Measurements from ENCODE around the gene GAGE10. TPM values are rescaled to one million over a fixed set of nuclear protein-coding genes. Genes with fewer than 3 reads are reported as not detected.

Gene GAGE10
- total and polyA plus RNA-seq, 2 of the 8 experiments (the other 6 are each of a cell fraction or from before 2014, with no cell fraction given): not detected

DNA sequence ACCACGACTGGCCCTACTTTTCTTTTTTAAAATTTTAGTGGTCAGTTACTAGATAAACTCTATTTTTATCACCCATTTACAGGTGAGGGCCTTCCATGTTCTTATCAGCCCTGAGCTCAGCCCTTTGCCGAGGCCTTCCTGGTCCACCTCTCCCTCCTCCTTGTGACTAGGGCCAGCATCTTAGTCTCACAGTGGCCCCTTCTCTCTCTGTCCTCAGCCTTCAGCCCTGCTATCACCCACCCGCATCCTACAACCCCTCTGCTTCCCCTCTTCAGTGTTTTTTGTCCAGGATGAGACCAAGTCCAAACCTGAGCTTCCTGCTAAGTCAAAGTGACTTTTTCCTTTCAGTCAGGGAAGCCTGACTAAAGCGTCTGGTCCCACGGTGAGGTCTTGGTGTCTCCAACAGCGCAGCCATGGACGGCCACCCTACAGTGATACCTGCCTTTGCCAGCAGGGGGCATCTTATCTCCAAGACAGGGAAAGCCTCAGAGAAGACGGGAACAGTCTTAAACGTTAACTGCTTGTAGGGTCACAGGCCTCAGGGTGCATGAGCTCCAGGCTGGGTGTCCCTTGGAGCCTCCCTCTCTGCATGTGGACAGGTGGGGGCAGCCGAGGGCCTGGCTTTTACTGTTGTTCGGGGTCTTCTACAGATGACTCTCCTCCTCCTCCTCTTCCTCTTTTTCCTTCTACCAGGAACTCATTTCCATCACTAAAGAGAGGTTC lies 11.7 kb upstream of the GAGE10 start:
- Histone ChIP-seq H3K9me3 (ENCODE audit: insufficient read depth in 2 of 2, low read depth in 1 of 2, low read length in 1 of 2) (no peaks in the 10 kb centered on the region), H2BK20ac (ENCODE audit: low read length) (no peak overlapping the region), H2BK12ac (ENCODE audit: low read depth, low read length) (no peak overlapping the region), H3K4me3 (ENCODE audit: extremely low read depth in 1 of 4, insufficient read depth in 2 of 4, low read depth in 3 of 4, low read length in 4 of 4) (no peak overlapping the region), H3K14ac (ENCODE audit: insufficient read length) (no peak overlapping the region), H3K9ac (replicated peaks in 1 of 4; ENCODE audit: extremely low read depth in 1 of 4, low read depth in 3 of 4, low read length in 3 of 4) (no peak overlapping the region), H3K27me3 (replicated peaks in 1 of 4; ENCODE audit: control insufficient read depth in 3 of 4, extremely low read depth in 1 of 4, insufficient read depth in 3 of 4, low read length in 3 of 4) (no peaks in the 10 kb centered on the region), H2BK15ac (ENCODE audit: low read length) (no peak overlapping the region), H2AFZ (ENCODE audit: low read length) (no peak overlapping the region), H4K8ac (ENCODE audit: extremely low read depth, insufficient read depth, low read length) (peak overlapping the region; percentile 79; the same call in 1 of the 2 replicates), H3K79me2 (ENCODE audit: control insufficient read depth in 1 of 2, insufficient read depth in 2 of 2, low read length in 2 of 2) (no peaks in the 10 kb centered on the region), H3K18ac (ENCODE audit: extremely low read depth, low read length) (no peak overlapping the region), H3K23ac (ENCODE audit: insufficient read length) (no peak overlapping the region), H3K27ac (ENCODE audit: low read depth, low read length) (no peak overlapping the region), H2BK5ac (ENCODE audit: low read depth, low read length) (no peak overlapping the region), H3K23me2 (ENCODE audit: low read depth, low read length) (no peaks in the 10 kb centered on the region), H2BK120ac (replicated peaks; ENCODE audit: low read depth, low read length) (no peak overlapping the region), H2AK5ac (ENCODE audit: low read depth, low read length) (no peak overlapping the region), H4K91ac (replicated peaks; ENCODE audit: insufficient read length, low read length) (no peak overlapping the region), H3K79me1 (ENCODE audit: low read depth, low read length) (no peaks in the 10 kb centered on the region), H3K56ac (replicated peaks; ENCODE audit: insufficient read length, low read depth, low read length) (no peak overlapping the region), H3K4me1 (replicated peaks in 1 of 4; ENCODE audit: control insufficient read depth in 3 of 4, insufficient read depth in 4 of 4, low read length in 3 of 4) (no peaks in the 10 kb centered on the region), H4K20me1 (replicated peaks in 1 of 2; ENCODE audit: control insufficient read depth in 1 of 2, insufficient read depth in 2 of 2, low read length in 2 of 2) (no peaks in the 10 kb centered on the region), H3K4ac (replicated peaks; ENCODE audit: insufficient read length, low read depth, low read length) (no peak overlapping the region), H4K5ac (ENCODE audit: insufficient read length, low read depth, low read length) (no peak overlapping the region), H3K36me3 (ENCODE audit: control insufficient read depth in 2 of 4, insufficient read depth in 4 of 4, low read length in 3 of 4) (no peaks in the 10 kb centered on the region), H3K4me2 (ENCODE audit: insufficient read depth in 1 of 2, low read depth in 2 of 2, low read length in 2 of 2) (no peak overlapping the region)
- ChIA-PET CTCF (ENCODE audit: partially characterized antibody) (interaction anchor here (0.9 to 1.9 kb wide), 12 partner anchors 11 to 550 kb away, joined by 3 to 7 read pairs (median 4); no protein-coding TSS in a partner anchor), POLR2A (ENCODE audit: partially characterized antibody) (interaction anchor here (0.7 to 0.9 kb wide), 2 partner anchors 16 to 221 kb away, joined by 3 read pairs; no protein-coding TSS in a partner anchor)
- FAIRE-seq (no peak), DNase-seq (ENCODE audit: low read depth in 1 of 2, low spot score in 2 of 2) (peak; percentile 63 to 85)
- 28% methylated on average over 8 of the region's 11 CpGs; no CpG with 5 or more reads in 1 of the 2 experiments for WGBS, 2 experiments (ENCODE audit: extremely low coverage in 1 of 2, insufficient coverage in 1 of 2, insufficient read length in 1 of 2, insufficient replicate concordance in 2 of 2, low coverage in 1 of 2, low lambda C conversion rate in 2 of 2, missing lambda C conversion rate in 1 of 2)
- TF ChIP-seq CREB1 (IDR thresholded peaks at IDR 0.05) (0 out of 2 replicates have a peak, but pooled peaks have one; percentile 21), TEAD4 (IDR thresholded peaks at IDR 0.05; ENCODE audit: low read depth, low read length) (no peak), SP2 (IDR thresholded peaks at IDR 0.05; ENCODE audit: low read length) (no peak), ZNF274 (IDR thresholded peaks at IDR 0.05; ENCODE audit: borderline replicate concordance, extremely low read depth, low read length) (no peak), USF2 (IDR thresholded peaks at IDR 0.05; ENCODE audit: low read length) (no peak), ATF2 (IDR thresholded peaks at IDR 0.05; ENCODE audit: low read length) (no peak), BRCA1 (IDR thresholded peaks at IDR 0.05; ENCODE audit: low read depth, low read length) (no peak), RAD21 (IDR thresholded peaks at IDR 0.05 in 1 of 2, conservative IDR thresholded peaks at IDR 0.05 in 1 of 2; ENCODE audit: low read depth in 2 of 2, low read length in 2 of 2) (peak; percentile 74 to 84)
- TF ChIP-seq, protein P1, sequence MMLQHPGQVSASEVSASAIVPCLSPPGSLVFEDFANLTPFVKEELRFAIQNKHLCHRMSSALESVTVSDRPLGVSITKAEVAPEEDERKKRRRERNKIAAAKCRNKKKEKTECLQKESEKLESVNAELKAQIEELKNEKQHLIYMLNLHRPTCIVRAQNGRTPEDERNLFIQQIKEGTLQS (IDR thresholded peaks at IDR 0.05; ENCODE audit: insufficient read depth, low read depth, low read length): no peak

All from H1 (cell line).